ENCODE results near the gene SYNPR.
A peak's percentile ranks its signal among the peaks of the same experiment; 100 is the strongest.

Gene SYNPR

GRCh38 chr3:63559884-63560283 is 281.8 kb downstream of the SYNPR start:
- no peak for DNase-seq

GRCh38 chr3:63561879-63562278 is 283.8 kb downstream of the SYNPR start:
- DNase-seq = no peak

GRCh38 chr3:63562323-63562722 is 284.2 kb downstream of the SYNPR start:
- DNase-seq = no peak

- no peak for DNase-seq
Measured at GRCh38 chr3:63563572-63563971, 285.5 kb downstream of the SYNPR start.

GRCh38 chr3:63565220-63565619 is 287.1 kb downstream of the SYNPR start:
- DNase-seq = no peak

- DNase-seq = no peak
Measured at GRCh38 chr3:63571682-63572081, 293.6 kb downstream of the SYNPR start.

- peak; percentile 8 for DNase-seq
Measured at GRCh38 chr3:63576846-63577245, 298.7 kb downstream of the SYNPR start.

- no peak for DNase-seq
Measured at GRCh38 chr3:63578858-63579257, 300.8 kb downstream of the SYNPR start.

- no peak for DNase-seq
Measured at GRCh38 chr3:63580151-63580550, 302.0 kb downstream of the SYNPR start.

- no peak for DNase-seq
Measured at GRCh38 chr3:63582943-63583500, 304.9 kb downstream of the SYNPR start.

GRCh38 chr3:63584681-63585080 is 306.6 kb downstream of the SYNPR start:
- DNase-seq = no peak

- DNase-seq = no peak
Measured at GRCh38 chr3:63585927-63586326, 307.8 kb downstream of the SYNPR start.

- DNase-seq = no peak
Measured at GRCh38 chr3:63588895-63589294, 310.8 kb downstream of the SYNPR start.

GRCh38 chr3:63593779-63594178 is 315.7 kb downstream of the SYNPR start:
- DNase-seq = no peak

- DNase-seq = no peak
Measured at GRCh38 chr3:63595221-63595620, 317.1 kb downstream of the SYNPR start.

GRCh38 chr3:63597019-63597418 is 318.9 kb downstream of the SYNPR start:
- DNase-seq = no peak

GRCh38 chr3:63607716-63608115 is 329.6 kb downstream of the SYNPR start:
- no peak for DNase-seq

GRCh38 chr3:63609408-63609807 is 331.3 kb downstream of the SYNPR start:
- DNase-seq = no peak

GRCh38 chr3:63609834-63610233 is 331.7 kb downstream of the SYNPR start:
- no peak for DNase-seq

GRCh38 chr3:63611382-63611781 is 333.3 kb downstream of the SYNPR start:
- DNase-seq = no peak

GRCh38 chr3:63613561-63613960 is 335.5 kb downstream of the SYNPR start:
- no peak for DNase-seq

GRCh38 chr3:63617391-63617790 is 339.3 kb downstream of the SYNPR start:
- DNase-seq = no peak

GRCh38 chr3:63624941-63625560 is 346.9 kb downstream of the SYNPR start:
- no peak for DNase-seq

GRCh38 chr3:63631670-63632069 is 353.6 kb downstream of the SYNPR start:
- no peak for DNase-seq

GRCh38 chr3:63635186-63635585 is 357.1 kb downstream of the SYNPR start:
- DNase-seq = no peak

Measured in NCI-H2029 treated with DMSO at 0.1 percent for 48 hours (cell line).